Measurements from ENCODE around the gene GRIA1.

The GRIA1 gene

GRCh38 chr5:153745778-153746395 lies 255.4 kb downstream of the GRIA1 start:
- no peak for DNase-seq

DNA sequence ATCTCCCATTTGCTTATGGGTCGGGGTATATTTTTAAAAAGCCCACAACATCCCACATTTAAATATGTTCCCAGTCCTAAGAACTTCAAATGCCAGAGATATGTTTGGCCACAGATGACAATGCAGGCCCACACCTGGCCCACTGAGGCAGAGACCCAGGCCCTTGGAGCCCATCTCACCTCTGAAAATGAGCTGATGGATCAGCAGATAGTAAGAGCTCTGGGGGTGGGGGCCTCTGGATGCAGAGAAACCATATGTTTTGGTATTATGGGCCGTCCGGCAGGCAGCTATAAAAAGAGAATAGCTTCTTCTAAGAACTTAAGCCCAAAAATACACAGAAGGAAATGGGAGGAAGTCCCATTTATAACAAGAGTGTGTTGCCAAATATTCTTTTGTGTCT lies 256.0 kb downstream of the GRIA1 start:
- DNase-seq: no peak

DNA sequence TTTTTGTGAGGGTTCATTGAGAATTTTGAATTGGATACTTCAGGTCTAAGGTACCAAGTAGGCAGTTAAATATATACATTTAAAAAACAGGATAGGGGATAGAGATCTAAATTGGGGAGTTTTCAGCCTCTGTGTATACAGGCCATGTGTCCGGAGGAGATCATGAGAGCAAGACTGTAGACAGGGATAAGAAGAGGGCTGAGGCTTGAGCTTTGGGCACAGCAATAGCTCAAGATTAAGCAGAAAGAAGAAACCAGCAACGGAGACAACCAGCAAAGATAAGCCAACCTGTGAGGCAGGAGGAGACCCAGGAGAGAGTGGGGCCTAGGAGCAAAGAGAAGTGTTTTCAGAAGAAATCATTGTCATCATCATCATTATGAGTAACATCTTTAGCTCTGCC lies 258.4 kb downstream of the GRIA1 start:
- DNase-seq: no peak

GRCh38 chr5:153749960-153750359 lies 259.5 kb downstream of the GRIA1 start:
- DNase-seq: no peak

GRCh38 chr5:153751251-153751650 lies 260.8 kb downstream of the GRIA1 start:
- no peak for DNase-seq

DNA sequence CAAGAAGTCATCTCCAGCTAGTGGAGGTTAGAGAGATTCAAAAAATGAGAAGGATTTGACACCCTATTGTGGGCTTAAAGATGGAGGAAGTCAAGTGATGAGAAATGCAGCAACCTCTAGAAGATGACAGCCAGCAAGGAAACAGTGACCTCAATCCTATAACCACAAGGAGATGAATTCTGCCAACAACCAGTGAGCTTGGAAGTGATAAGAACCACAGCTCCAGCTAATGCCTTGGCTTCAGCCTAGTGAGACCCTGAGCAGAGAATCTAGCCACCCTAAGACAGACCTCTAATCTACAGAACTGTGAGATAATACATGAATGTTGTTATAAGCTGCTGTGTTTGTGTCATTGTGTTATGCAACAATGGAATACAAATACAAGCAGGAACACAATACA lies 262.4 kb downstream of the GRIA1 start:
- DNase-seq: no peak

DNA sequence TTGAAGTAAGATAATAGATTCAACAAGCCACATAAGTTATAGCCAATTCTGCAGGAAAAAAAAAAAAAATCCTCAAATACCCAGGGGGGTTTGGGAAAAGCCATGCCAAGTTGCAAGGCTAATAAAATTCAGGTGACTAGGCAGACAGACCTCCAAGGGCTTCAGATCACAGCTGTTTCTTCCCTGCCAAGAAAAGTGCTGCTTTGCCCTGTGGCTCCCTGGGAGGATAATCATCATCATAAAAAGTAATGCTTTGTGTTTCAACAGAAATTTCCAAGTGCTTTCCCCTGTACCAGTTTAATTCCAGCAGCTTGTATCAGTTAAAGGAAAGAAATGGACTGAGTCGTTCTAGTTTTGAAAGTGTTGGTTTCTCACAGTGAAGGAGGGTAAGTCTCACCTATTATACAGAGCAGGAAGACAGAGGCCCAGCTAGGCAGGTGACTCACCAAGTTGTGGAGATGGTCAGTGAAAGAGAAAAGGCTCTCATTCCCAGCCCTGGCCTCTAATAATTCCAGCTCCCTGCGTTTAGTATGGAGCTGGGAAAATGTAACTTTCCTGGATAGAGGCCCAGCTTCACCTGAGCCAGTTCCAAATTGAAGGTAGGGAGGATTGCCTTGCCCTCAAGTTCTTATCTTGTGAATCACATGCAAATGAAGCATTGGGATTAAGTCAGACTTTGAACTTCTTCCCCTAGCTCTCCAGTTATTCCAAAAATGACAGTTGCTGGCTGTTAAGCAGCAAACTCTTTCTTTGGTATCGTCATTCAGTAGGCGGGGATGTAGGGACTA lies 263.4 kb downstream of the GRIA1 start:
- DNase-seq: no peak

- DNase-seq: no peak
These were observed 265.5 kb downstream of the GRIA1 start for GRCh38 chr5:153755913-153756500.

- DNase-seq: no peak
These were observed 266.1 kb downstream of the GRIA1 start for GRCh38 chr5:153756540-153756939.

GRCh38 chr5:153765987-153766386 lies 275.5 kb downstream of the GRIA1 start:
- no peak for DNase-seq

DNA sequence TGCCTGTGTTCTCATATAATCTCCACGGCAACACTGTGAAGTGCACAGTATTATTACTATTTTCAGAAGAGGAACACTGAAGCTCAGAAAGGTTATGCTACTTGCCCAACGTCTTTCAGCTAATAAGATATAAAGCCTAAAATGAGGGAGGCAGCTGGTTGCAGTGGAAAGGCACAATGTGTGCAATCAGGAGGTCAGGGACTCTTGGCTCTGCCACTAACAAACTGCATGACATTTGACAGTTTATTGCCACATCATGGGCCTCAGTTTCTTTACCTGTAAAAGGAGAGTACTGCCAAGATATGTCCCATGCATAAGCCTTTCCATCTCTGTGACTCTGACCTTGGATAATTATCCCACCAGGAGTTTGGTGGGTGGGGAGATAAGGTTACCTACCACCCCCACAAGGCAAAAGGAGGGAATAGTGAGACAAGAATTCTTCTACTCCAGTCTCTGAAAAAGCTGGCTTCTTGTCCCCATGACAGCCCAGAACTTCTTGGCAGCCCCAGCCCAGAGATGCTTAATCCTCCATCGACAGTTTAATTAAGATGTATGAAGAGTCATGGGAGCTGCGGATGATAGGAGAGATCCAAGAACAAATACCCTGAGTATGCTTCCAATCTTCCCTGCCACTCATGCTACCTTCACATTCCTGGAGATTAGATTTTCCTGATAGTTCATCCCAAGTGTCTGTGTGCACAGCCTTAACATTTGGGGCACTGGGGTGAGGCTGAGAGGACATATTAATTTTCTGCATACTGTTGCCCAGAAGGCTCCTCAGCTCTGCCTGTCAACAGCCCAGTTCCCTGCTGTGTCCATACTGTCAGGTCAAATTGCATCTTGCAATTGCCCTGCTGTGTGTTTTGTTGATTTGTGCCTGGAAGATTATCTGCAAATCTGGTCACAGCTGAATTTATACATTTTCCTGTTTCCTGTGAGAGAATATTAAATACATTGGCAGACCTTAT lies 277.0 kb downstream of the GRIA1 start:
- no peak for DNase-seq

GRCh38 chr5:153770066-153770465 lies 279.6 kb downstream of the GRIA1 start:
- DNase-seq: no peak

- no peak for DNase-seq
These were observed 284.2 kb downstream of the GRIA1 start for GRCh38 chr5:153774686-153775085.

GRCh38 chr5:153775923-153776322 lies 285.5 kb downstream of the GRIA1 start:
- no peak for DNase-seq

DNA sequence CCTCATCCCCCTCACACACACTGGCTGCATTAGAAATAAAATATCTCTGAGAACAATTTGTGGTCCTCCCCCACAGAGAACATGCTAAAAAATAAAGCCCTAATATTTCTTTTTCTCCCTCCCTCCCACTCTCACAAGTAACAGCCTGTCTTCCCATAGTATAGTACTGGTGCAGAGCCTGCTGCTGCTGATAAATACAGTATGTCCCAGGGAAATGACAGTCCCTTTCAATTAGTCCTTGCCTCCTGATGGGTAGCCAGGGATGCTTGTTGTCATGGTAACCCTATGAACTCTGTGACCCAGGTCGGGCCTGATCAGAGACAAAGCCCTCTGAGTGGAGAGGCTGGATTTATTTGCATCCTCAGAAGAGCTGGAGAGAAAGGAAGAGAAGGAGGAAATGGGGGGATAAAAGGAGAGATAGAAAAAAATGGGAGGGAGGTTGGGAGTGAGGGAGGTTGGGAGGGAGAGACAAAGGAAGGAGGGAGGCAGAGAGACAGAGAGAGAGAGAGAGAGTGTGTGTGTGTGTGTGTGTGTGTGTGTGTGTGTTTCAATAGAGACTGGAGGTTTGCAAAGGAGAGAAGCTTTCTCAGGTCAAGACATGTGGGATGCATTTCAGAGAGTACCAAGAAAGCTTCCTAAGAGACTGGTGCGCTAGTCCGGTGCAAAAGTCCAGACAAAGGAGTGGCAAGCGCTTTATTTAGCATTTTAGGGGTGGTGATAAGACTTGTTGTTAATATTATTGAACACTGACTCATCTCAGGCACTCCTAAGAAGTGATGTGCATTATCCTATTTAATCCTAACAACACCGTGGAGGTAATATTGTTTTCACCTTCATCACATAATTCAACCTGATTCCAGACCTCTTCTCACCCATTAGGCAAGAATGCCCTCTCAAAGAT lies 287.5 kb downstream of the GRIA1 start:
- DNase-seq: peak; percentile 49

- DNase-seq: no peak
These were observed 289.4 kb downstream of the GRIA1 start for GRCh38 chr5:153779836-153780235.

DNA sequence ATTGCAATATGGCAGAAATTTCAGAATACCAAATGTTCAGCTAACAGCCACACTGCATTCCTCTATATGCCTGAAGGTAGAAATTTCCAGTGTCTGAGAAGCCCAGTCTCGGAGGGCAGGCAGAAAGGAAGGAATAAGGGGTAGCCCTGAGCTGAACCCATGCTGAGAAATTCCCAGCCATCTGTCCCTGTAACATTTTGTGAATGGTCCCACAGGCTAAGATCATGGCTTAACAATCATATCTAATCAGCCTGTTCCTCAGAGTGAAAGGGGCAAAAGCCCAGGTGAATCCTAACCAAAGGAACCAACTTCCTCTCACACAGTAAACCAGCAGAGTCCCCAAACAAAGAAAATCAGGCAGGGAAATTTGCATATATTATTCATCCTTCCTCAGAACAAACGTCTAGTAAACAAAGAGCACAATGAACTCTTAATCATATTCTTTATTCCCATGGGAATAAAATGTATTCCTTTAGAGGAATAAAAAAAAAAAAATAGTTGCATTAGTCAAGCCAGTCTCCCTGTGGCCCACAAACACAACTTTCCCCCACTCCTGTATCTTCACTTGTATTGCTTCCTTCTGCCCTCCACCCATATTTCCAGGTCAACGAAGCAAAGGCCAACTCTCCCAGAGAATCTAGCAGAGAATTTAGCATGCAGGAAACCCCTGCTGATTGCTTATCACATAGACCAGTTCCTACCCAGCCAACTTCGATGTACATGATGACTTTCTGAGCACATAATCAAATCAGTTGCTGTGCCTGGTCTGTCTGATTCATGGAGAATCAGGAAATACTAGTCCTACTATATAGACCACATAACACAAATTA lies 290.6 kb downstream of the GRIA1 start:
- no peak for DNase-seq

DNA sequence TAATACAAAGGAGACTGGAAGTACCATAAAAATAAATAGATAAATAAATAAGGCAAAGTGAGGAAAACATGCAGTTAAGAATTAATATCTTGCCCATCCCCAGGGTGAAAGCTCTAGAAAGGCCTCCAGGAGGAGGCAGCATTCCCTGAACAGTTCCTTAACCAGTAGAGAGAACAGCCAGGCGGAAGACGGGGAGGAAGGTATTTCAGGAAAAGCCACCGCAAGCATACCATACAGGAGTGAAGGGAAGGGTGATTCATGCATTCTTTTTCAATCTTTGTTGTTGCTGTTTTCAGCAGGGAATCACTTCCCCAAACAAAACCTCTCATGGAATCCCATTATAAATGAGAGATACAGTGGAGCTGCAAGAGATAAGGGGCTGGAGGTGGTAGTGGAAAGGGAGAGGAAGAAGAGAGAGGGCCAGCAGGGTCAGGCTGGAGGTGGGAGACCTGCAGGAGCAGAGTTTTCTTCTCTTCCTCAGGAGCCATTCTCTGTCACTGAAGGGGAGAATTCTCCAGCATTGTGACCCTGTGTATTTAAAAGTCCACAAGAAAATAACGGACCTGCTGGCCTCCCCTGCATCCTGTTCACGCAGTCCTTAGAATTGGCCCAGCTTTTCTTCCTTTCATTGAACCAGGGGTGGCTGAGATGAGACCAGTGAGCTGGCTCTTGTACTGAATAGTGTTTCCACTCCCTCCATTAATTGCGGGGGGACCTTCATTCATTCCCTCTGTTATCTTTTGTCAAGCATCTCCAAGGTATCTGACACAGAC lies 292.3 kb downstream of the GRIA1 start:
- DNase-seq: no peak

DNA sequence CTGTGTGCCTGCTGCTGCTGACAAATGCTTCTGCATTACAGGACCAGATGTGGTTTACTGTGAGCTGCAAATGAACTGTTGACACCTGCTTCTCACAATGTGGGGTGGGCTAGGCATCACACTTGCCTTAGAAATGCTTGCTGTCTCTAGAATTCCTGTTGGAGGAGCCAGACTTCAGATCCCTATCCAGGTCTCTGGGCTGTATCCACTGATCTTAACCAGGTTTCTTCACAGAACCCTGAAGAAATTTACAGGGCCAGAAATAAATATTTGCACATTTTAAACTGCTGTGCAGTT lies 292.8 kb downstream of the GRIA1 start:
- no peak for DNase-seq

DNA sequence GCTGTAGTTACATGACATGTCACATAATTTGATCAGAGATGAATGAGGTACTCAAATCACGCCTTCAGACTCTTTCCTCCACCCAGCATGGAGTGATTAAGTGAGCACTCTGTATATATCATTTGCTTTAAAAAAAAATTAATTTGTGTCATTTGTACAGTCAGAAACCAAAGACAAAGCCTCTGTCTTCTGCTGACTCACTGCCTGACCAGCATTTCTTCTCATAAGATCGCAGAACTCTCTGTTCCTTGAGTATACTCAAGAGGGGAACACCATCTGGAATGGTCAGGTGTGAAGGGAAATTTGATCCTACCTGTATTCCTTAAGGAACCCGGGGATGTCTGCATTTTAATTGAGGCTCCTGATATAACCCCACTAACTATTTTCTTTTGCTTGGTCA lies 293.8 kb downstream of the GRIA1 start:
- DNase-seq: no peak

GRCh38 chr5:153791339-153791738 lies 300.9 kb downstream of the GRIA1 start:
- DNase-seq: no peak
